NCI-H146 (cell line): ENCODE results near the gene ANKRD62.

Source experiments
- DNase-seq: peaks from one replicate; lab custom pipeline; 2025; lab: John Stamatoyannopoulos, UW

Gene ANKRD62

GRCh38 chr18:12093520-12094257, at the start of gene ANKRD62:
Gene ANKRD62, plus strand, starts transcription at chr18:12093843. Its CDS starts 175 bp downstream, at chr18:12094018.
- no peak for DNase-seq

- no peak for DNase-seq
Measured at GRCh38 chr18:12044591-12044990, 49.1 kb upstream of the ANKRD62 start.

- no peak for DNase-seq
Measured at GRCh38 chr18:12046046-12046750, 47.4 kb upstream of the ANKRD62 start.

- no peak for DNase-seq
Measured at GRCh38 chr18:12046751-12047335, 46.8 kb upstream of the ANKRD62 start.

GRCh38 chr18:12048010-12048826, 45.4 kb upstream of the ANKRD62 start:
- DNase-seq: no peak

GRCh38 chr18:12048827-12049175, 44.8 kb upstream of the ANKRD62 start:
- DNase-seq: no peak

- DNase-seq: no peak
Measured at GRCh38 chr18:12049978-12050811, 43.4 kb upstream of the ANKRD62 start.

GRCh38 chr18:12052866-12053265, 40.8 kb upstream of the ANKRD62 start:
- no peak for DNase-seq

- no peak for DNase-seq
Measured at GRCh38 chr18:12053289-12053688, 40.4 kb upstream of the ANKRD62 start.

GRCh38 chr18:12056034-12056883, 37.4 kb upstream of the ANKRD62 start:
- no peak for DNase-seq

- DNase-seq: no peak
Measured at GRCh38 chr18:12056884-12057402, 36.7 kb upstream of the ANKRD62 start.

GRCh38 chr18:12057419-12058039, 36.1 kb upstream of the ANKRD62 start:
- DNase-seq: no peak

- DNase-seq: no peak
Measured at GRCh38 chr18:12059334-12060181, 34.1 kb upstream of the ANKRD62 start.

GRCh38 chr18:12060182-12060870, 33.3 kb upstream of the ANKRD62 start:
- no peak for DNase-seq

GRCh38 chr18:12061685-12062084, 32.0 kb upstream of the ANKRD62 start:
- peak; percentile 28 for DNase-seq

- DNase-seq: no peak
Measured at GRCh38 chr18:12062974-12063373, 30.7 kb upstream of the ANKRD62 start.

GRCh38 chr18:12064086-12064763, 29.4 kb upstream of the ANKRD62 start:
- DNase-seq: no peak

- no peak for DNase-seq
Measured at GRCh38 chr18:12065397-12065796, 28.2 kb upstream of the ANKRD62 start.
